NT2/D1 (cell line): ENCODE data around the gene MYL4.
"Not testable (repeated sequence)": the region's sequence is repeated elsewhere in the genome, so short reads cannot be mapped to it uniquely, and the experiment has no call there.

Experiments
- YY1 ChIP-seq: IDR thresholded peaks from 2 replicates; pipeline ENCODE4 v1.6.1; 2011; ENCODE audit not compliant: insufficient read length, insufficient read depth
- ZNF274 ChIP-seq: IDR thresholded peaks from 2 replicates; pipeline ENCODE4 v1.6.1; 2011; ENCODE audit warnings: mild to moderate bottlenecking, low read depth, low read length

- TF ChIP-seq YY1, ZNF274: not testable (repeated sequence)
These were observed 14.9 kb downstream of the MYL4 start for GRCh38 chr17:47224077-47224476.
